GM18526 (cell line): ENCODE measurements around the gene TNFAIP8.

Source experiments
- POLR2A ChIP-seq: IDR thresholded peaks from 3 replicates; pipeline ENCODE4 v1.6.1; 2011; ENCODE audit not compliant: insufficient read length; ENCODE audit errors: extremely low read depth

Gene TNFAIP8

DNA sequence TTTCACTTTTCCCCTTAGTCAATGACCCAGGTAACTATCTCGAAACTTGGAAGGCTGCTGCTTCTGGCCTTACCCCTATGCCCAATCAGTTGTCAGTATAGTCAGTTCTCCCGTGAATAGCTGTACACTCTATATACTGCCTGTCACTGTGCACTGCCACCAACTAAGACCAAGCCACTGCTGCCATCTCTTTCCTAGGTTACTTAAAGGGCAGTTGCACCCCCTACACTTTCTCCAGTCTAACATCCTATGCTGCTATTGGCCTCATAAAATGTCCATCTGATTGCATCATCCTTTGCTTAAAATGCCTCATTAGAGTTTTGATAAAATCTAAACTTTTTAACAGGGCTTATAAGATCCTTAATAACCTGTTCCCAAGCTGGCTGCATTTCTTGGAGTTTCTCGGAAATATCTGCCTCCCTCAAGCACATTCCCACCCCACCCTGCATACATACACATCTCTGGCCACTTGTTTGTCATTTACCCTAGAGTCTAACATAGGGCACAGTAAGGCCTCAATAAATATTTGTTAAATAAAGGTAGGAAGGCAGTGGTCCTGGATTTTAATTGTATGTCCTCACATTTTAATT is 32.8 kb upstream of the TNFAIP8 start:
- no peak for TF ChIP-seq POLR2A

DNA sequence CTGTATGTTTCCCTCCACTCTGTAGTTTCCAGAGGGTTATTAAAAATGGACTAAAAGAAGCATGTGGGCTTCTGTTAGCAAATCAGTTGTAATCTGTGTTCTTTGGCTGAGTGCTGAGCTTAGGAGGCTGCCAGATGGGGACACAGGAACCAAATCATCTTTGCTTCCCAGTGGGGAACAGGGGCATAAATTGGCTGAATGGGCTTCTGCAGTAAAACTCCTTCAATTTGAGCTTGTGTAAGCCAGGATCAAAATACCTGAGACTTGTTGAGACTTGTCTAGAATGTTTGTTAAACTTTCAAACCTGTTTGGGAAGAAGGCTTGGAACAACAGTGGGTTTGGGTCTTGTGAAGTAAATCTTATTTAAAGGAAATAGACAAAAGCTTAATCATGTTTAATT is 32.2 kb upstream of the TNFAIP8 start:
- no peak for TF ChIP-seq POLR2A

DNA sequence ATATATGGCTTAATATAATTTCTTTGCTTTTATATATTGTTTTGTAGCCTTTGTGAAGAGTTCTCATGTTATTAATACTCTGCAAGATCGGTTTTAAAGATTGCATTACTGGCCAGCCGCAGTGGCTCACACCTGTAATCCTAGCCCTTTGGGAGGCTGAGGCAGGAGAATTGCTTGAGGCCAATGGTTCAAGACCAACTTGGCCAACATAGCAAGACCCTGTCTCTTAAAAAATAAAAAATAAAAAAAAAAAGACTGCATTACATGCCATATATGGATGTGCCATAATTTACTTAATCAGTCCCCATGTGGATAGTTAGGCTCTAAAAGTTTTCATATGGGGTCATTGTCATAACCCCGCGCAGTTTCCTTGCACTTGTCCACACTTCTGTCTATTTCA is 31.0 kb upstream of the TNFAIP8 start:
- no peak for TF ChIP-seq POLR2A

DNA sequence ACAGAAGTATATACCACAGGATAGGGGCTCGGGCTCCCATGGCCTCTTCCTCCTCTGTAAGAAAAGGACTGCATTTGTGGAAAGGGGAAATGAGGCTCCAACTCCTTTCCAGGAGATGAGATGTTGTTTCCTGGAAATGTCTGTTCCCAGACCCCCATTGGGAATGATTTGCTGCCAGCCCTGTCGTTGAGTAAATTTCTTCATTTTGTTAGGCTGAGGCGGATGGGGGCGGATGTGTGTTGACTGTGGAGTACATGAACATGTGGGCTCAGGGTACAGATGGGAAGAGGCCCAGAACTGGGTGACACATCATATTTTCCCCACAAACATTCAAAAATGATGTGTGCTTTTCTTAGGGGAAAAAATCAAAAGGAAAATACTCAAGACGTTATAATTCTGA is 28.8 kb upstream of the TNFAIP8 start:
- TF ChIP-seq POLR2A, result no peak

DNA sequence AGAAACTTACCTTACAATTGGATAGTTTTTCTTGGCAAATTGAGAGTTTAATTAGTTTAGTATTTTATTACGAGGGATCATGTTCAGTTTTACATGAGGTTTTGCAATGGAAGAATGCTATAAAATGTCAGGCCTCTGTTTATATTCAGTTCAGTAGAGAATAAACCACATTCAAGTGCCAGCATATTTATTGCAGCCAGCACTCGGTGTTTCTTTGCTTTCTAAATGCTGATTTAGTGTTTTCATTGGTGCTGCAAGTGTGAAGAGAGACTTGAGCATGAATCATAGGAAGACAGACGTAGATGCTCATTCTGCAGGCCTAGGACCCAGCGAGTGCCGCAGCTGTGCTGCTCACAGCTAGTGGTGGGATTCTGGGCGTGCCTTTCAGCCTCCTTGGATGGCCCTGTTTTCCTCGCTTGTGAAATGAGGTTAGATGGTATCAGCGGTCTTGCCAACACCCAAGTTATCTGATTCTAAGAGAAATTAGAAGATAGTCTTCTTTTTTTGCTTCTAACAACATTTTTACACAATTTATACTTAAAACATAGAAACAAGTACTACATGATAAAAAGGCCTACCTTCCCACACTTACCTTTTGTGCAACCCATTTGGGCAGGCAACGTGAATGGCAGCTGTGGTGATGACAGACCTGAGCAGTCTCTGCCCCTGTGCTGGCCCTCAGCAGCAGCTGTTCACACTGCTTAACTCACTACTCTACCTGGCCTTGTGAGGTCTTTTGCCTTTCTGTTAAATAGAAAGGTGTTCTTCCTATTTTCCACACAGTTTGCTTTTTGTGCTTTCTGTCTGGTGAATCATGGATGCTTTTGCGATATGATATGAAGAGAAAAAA is 26.8 kb upstream of the TNFAIP8 start:
- TF ChIP-seq POLR2A, result no peak

DNA sequence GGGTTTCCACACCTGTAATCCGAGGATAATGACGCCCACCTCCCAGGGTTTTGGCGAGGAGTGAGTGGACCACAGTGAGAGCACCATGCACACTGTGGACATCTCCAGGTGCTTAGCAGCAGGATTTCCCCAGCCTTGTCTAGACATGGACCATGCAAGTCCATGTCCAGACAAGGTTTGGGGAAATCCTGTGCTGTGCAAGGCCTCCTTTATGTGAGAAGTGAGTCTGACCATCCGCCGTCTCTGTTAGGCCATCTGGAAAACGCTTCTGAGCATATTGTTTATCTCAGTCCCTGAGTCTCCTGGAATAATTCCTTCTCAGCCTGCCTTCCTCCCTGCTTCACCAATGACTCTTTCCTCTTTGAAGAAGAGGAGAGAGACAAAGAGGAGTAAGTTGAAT is 26.2 kb upstream of the TNFAIP8 start:
- no peak for TF ChIP-seq POLR2A

DNA sequence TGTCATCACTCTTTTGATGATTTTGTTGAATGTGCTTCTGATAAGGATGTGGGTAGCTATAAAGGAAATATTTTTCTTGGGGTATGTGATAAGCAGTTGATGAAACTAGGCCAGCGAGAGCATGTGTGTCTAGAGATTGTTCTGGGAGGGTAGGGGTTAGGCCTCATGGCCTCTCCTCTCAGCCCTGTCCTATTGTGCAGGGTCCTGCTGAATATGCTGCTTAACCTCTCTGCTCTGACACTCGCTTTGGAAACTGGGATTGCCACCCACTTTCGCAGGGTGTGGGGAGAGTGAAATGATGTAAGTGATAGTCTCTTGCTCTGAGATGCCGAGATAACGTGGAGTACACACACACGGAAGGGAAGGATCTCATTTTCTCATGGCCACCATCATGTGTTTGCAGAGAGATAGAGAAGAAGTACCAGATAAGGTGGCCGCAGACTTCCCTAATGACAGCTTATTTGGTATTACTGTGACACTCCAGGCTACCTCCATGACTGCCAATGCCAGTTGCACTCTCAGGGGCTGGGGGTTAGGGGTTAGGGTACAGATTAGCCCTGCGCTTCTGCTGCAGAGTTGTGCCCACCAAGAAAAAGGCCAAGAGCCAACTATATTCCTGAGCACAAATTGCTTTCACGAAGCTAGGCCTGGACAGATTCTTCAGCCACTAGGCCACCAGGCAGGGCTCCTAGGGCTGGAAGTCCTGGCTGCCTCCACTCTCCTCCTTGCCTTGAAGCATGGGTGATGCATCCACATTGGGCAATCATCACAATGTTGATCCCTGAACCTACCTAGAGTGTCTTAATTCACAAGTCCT is 25.2 kb upstream of the TNFAIP8 start:
- TF ChIP-seq POLR2A, result no peak

DNA sequence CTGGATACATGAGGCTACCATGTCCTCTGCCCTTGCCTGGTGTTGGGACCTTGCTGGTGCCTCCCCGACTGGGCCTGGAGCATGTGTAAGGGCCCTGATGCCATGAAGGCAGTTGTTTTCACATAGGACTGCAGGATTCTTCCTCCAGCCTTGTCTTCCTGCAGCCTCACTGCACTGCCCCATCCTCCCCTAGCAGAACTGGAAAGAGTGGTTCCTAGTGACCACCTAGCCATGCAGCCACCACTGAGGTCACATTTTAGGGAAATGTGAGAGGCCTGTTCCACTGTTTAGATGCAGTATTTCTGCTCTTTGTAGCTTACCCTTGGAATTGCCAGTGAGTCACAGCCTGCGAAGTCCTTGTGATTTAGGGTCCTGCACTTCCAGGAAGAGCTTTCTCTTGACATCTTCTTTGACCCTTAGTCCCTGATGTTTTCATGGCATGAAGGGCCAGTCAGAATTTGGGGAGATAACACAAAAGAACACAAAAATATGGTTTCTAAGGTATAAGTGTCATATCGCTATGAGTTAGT is 24.2 kb upstream of the TNFAIP8 start:
- no peak for TF ChIP-seq POLR2A

DNA sequence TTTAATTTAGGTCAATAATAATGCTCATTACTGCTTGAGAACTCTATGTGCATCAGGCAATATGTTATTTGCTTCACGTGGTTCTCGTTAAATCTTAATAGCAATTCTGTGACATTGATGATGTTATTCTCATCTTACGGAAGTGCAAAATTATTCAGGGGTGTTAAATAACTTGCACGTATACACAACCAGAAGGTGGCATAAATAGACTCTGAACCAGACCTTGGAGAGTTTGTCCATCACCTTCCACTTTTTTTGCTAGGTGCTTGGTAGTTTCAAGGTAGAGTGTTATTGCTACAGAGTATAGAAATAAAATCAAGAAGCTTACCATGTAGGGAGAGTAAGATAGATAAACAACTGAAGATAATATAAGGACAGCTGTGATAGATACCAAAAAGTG is 23.6 kb upstream of the TNFAIP8 start:
- no peak for TF ChIP-seq POLR2A

DNA sequence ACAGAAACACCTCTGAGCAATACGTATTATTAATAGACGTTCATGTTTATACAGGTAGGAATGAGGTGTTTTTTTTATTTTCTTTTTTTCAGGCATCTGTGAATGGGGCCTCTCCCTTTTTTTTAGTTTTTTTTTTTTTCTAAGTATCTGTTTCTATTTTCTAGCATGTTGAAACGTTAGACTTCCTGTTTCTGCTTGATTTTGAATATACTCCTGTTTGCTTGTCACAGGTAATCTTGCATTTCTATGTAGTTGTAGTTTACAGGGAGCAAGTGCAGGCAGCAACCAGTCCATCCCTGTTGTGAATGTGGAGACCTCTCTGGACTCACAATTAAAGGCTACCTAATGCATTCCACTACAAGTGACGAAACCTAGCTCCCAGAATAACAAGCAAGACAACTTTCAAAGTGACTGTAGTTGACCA is 22.8 kb upstream of the TNFAIP8 start:
- peak; percentile 34 for TF ChIP-seq POLR2A

DNA sequence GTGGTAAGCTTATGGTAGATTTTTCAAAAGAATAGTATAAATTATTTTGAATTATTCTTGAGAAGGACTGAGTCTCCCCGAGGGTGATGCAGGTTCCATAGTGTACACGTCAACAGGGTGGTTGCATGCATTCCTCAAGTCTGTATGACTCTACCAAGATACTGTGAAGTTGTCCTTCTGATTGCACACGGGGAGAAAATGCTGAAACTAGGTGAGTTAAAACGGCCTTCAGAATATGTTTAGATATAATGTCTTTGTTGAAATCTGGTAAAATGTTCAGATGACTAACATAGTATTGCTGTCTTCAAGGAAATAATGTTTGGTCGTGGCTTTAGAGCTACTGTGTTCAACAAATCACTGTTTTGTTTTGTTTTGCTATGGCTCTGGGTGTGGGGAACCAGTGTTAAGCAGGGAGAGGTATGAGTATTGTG is 22.4 kb upstream of the TNFAIP8 start:
- TF ChIP-seq POLR2A, result no peak

DNA sequence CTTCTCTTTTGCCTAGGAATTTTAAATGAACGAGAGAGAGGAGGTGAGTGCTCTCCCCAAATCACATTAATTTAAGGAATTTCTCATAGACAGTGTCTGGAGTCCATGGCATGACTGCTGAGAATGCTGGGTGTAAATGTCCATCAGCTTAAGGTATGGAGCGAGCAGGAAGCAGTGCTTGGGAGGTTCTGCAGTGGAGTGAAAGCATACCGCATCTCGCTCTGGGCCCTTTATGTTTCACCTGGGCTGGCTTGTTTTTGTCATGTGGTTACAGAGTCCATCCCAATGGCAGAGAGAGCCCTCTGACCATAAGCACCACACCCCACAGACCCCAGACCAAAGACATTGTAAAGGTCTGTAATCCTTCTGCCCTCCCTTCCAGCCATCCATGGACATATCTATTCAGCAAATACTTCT is 20.6 kb upstream of the TNFAIP8 start:
- TF ChIP-seq POLR2A, result no peak

DNA sequence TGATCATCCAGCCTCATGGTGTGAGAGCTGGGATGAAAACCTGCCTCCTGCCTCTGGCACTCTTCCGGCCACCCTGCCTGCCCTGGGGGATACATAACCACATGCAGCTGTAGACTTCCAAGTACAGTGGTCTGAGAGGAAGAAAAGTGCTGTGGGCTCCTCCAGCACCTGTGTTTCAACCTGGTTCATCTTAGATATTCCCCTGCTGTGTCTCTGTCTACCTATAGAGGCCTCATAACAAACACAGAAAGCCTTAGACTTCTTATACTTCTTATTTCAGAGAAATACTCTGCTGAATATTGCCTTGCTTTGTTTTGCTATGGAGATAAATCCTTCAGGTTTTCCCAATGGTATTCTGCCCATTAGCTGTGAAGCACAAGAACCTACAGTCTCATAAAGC is 19.6 kb upstream of the TNFAIP8 start:
- no peak for TF ChIP-seq POLR2A

DNA sequence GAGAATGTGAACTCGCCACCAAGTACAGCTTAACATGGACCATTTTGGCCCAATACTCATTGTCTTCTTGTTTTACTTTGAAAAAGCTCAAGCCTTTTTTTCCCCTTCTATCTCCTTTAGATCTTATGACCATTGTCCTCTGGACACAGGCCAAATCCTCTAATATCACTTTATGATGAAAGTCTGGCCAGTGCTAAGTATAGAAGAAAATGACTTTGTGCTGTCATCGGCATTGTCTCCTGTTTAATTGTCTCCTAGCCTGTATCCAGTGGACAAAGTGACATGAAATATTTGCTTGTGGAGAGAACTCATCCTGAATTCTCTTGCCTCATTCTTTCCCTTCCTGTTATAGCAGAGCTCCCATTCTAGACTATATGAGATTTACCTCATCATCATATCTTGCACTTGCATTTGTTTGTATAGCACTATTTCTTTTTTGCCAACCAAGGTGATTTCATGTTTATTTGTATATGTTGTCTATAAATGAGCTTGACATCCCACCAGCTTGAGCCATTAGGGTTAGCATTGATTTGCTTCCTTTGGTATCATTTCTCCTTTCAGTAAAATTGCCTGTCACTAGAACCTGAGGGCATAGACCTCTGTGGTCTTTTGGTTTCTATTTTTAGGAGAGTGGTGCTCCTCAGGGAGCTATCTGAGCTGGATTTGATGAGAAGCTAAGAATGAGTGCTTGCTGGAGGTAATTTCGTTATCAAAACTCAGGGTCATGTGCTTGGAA is 18.8 kb upstream of the TNFAIP8 start:
- TF ChIP-seq POLR2A, result no peak
